ENCODE measurements around the gene S1PR1.
A peak's percentile ranks its signal among the peaks of the same experiment; 100 is the strongest.
"Not testable (repeated sequence)": the region's sequence is repeated elsewhere in the genome, so short reads cannot be mapped to it uniquely, and the experiment has no call there.

The S1PR1 gene

DNA sequence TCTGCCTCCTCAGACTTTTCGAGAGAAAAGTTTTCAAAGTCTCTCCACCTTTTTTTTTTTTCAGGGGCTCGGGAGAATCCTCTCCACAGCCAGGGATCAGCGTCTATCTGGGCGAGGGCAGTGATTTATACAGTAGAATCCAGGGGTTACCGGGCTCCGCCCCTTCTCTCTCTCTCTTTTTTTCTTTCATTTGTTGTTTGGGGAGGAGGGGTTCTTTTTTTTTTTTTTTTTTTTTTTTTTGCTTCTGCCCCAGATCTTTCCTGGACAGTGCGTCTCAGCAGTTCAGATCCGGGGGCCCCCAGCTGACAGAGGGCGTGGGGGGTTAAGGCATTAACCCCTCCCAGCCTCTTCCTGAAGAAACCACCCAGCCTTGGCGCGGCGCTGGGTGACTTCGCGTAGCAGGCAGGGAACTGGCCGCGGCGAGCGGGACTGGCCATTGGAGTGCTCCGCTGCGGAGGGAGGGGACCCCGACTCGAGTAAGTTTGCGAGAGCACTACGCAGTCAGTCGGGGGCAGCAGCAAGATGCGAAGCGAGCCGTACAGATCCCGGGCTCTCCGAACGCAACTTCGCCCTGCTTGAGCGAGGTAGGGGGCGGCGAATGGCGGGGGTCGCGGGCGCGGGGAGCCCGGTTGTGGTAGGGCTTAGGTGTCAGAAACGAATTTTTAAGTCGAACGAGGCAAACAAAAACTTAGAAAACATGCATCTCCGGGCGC, at the start of gene S1PR1:
Gene S1PR1, plus strand, starts transcription at position 504 of the 713 bp plus-strand sequence. CDS start 1,966 bp downstream, outside the sequence.
- DNase-seq, result peak; percentile 79

DNA sequence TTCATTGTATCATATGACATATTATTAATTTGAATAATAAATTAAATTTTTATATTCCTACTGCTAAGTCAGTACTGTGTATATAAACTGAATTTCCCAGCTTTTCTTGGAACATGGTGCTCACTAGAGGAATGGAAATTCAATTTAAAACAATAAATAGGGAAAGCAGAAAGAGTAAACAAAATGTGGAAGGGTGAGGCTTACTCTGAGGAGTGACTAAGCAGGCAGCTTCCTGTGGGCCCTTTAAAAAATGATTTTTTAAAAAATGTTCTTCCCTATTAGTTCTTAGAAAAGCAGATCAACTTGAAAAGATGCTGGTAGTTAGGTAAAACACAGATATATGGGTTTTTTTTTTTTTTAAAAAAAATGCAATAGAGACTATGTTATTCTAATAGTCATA, 49.5 kb upstream of the S1PR1 start:
- no peak for DNase-seq

DNA sequence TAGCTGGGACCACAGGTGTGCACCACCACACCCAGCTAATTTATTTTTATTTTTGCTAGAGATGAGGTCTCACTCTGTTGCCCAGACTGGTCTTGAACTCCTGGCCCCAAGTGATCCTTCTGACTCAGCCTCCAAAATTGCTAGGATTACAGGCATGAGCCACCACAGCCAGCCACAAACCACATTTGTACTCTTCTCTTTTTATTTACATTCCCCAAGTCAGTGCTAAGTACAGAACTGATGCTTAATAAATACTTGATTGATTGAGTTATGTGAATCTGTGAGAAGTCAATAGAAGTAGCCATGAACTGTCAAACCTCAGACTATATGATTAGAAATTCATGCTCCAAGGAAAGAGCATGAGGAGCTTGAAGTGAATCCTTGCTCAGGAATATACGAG, 48.5 kb upstream of the S1PR1 start:
- peak; percentile 88 for DNase-seq

DNA sequence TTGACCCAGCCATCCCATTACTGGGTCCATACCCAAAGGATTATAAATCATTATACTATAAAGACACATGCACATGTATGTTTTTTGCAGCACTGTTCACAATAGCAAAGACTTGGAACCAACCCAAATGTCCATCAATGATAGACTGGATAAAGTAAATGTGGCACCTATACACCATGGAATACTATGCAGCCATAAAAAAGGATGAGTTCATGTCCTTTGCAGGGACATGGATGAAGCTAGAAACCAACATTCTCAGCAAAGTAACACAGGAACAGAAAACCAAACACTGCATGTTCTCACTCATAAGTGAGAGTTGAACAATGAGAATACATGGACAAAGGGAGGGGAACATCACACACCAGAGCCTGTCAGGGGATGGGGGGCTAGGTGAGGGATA, 47.9 kb upstream of the S1PR1 start:
- not testable (repeated sequence) for DNase-seq

DNA sequence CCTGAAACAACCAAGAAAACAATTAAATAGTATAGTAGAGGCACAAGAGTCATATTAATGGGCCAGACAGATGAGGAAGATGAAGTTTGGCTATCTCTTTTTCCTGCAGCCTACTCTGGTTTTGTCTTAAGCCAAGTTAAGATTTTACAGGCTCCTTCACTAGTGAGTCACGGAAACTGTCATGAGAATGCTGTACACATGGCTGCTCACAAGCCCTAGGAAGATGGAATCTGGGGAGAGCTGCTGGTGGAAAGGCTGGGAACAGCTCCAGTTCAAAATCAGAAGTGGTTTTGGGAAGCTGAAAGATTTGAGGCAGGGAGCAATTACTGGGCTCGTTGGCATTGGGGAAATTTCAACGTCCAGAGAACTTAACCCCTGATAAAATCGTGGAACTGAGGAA, 46.4 kb upstream of the S1PR1 start:
- DNase-seq, result peak; percentile 79

DNA sequence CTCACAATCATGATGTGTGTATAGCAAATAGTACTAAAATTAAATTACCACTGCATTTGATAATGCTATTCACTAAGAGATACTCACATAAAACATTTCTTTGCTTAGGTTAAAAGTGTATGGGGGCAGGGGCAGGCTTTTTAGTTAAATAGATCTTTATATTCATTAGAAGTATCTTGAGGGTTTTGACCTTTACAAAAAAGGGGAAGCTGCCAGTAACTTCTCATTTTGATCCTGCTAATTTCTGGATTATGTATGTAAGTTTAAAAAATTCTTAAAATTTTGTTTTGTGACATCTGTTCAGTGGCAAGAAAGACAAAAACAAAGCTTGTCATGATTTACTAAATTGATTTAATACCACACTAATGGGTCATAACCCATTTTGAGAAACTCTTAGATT, 45.8 kb upstream of the S1PR1 start:
- no peak for DNase-seq

DNA sequence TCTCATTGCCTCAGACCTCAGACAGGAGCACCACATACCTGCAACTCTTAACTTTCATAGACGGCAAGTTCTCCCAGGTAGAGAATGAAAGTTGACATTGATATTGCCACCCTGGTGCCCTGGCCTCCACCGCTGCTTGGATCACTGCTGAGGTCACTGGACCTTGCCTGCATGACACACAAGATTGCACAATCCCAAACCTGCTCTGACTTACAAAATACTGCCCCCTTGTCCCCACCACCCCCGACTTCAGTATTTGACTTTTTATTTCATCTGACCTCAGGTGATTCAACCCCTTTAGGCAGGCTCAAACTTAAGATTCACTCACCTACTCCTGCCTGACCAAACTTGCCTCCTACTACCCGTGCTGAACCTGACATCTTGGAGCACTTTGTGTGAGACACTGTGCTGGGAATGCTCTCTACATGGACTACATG, 43.1 kb upstream of the S1PR1 start:
- DNase-seq, result no peak

DNA sequence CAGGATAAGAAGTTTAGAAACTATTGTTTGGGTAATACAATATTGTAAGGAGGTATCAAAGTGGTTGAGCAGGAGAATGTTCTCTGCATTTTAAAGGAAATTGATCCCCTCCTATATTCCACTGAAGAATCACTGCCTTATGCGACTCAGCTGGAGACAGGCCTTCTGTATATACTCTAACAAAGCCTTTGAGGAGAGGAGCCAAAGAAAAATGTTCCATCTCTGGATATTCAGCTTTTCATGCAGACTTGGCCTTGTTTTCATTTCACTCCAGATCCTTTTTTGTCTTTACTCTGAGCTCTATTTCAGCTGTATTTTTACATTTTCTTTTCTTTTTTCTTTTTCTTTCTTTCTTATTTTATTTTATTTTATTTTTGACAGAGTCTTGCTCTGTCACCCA, 42.1 kb upstream of the S1PR1 start:
- DNase-seq, result no peak

DNA sequence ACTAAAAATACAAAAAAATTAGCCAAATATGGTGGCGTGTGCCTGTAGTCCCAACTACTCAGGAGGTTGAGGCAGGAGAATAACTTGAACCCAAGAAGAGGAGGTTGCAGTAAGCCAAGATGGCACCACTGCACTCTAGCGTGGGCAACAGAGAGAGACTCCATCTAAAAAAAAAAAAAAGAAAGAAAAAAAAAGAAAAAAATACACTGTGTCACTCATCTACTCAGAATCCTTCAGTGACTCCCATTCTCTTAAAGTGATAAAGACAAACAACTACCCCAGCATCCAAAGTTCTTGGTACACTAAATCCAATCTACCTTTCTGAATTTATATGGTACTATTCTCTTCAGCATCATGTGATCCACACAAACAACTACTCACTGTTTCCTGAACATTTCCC, 40.2 kb upstream of the S1PR1 start:
- no peak for DNase-seq

DNA sequence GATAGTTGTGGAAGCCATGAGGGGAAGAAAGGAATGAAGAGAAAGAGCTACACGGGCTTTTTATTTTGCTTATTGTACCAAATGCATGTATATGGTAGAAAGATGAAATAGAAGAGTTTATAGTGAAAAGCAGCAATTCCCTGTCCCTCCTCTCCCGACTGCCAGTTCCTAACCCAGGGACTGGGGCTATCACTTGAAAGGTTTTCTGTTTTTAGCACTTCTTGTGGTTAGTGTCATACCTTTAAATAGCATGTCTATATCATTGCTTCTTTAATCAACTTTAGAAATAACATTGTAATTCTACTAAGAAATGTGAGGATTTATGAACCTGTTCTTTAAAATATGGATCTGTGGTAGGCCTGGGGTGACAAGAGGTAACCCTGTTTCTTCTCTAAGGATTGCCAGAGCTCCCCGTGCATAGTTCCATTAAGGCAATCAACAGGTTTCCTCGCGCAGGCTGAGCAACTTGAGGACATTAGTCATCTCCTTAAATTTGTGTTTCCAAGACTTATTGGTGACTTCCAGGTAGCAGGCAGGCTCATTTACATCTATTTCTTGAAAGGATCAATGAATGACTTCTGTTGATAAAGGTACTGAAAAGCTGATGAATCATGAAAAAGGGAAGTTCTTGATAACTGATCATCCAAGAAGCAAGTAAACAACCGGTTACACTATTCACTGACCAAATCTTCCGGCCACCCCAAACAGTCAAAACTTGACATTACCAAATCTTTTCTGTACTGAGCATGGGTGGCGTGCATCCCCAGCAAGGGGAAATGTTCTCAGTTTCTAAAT, 37.8 kb upstream of the S1PR1 start:
- DNase-seq, result no peak

DNA sequence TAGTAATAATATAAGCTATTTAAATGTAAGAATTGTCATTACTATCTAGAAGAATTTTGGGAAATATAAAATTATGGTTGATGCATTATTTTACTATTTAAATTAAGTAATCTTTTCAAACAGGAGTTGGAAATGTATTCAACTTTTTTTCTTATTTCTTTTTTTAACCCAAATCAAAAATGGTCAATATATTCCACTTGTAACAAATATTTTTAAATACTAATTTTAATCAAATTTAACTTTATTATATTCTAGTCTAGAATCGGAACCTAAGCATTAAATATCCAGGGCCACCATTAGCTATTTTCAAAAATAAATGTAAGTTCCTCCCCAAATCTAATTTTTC, 37.2 kb upstream of the S1PR1 start:
- DNase-seq, result no peak

DNA sequence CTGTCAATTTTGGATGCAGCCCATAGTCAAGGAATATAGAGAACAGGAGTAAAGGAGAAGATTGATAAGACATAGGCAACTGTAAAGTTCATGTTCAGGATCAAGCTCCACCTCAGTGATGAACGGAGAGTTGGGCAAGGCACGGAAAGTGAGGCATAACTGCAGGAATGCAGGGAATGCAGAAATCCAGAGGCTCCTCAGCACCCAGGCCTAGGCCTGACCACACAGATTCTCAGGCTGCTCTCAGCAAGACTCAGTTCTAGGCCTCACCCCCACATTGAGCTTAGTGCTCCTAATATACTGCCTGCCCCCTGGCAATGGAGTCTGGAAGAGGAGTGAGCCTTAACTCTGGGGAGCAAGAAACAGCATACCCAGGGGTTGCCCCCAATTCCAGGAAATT, 36.3 kb upstream of the S1PR1 start:
- peak; percentile 97 for DNase-seq

DNA sequence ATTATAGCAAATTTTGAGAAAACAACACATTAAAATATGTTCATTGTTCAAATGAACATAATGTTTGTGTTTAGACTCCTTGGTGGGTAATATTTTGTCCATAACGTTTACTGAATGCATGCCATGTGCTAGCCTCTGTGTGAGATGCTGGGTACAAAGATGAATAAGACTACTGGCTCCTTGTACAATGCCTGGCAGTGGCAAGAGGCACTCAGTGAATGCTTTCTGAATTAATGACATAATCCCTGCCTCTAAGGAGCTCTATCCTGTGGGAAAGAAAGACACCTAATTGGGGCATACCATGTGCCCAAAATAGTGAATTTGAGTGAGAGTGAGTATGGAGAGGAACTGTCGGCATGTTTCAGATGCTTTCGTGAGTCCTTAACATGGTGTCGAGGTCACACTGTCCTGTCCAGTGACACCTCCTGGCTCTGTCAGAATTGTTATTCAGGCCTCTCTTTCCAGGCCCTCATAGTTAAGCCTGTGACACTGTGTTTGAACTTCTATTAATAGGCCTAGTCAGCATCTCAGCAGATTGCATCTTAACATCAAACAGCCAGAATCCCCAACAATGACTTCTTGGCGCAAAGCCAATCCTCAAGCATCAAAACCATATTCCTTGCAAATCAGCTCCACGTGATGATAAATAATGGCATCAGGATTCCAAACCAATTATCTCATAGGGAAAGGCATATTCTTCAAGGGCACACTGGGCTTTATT, 32.8 kb upstream of the S1PR1 start:
- DNase-seq, result peak; percentile 91

DNA sequence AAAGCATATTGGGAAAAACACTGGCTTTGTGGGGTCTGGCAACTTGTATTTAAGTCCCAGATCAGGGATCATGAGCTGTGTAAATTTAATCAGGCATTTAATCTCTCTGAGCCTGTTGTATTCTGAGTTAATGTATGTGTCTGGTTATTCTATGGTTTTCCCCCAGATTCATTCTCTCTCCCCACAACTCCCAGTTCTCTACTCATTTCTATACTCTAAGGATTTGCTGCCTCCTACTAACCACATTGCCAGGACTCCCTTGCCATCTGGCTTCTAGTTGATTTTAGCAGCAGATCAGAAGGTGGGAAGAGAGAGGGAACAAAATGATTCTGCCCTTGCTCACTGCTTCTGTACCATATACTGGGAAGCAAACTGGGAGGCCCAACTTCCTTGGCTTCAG, 31.4 kb upstream of the S1PR1 start:
- DNase-seq, result no peak

DNA sequence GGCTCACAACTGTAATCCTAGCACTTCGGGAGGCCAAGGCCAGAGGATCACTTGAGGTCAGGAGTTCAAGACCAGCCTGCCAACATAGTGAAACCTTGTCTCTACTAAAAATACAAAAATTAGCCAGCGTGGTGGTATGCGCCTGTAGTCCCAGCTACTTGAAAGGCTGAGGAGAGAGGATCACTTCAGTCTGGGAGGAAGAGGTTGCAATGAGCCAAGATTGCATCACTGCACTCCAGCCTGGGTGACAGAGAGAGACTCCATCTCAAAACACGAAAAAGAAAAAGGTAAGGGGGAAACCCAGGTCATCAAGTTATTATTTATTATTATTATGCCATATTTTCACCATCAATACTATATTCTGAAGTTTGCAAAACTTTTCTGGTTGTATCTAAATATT, 30.7 kb upstream of the S1PR1 start:
- DNase-seq, result not testable (repeated sequence)

DNA sequence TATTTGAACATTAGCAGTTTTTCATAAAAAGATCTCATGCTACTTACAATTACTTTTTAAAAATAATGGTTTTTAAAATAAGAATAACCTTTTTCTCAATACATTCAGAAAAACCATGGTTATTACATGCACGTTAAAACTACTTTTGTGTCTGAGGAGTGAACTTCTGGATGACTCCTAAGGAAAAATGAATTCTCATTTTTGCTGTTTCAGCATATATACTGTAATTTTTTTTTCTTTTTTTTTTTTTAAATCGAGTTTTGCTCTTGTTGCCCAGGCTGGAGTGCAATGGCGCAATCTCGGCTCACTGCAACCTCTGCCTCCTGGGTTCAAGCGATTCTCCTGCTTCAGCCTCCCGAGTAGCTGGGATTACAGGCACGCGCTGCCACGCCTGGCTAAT, 29.5 kb upstream of the S1PR1 start:
- DNase-seq, result not testable (repeated sequence)

DNA sequence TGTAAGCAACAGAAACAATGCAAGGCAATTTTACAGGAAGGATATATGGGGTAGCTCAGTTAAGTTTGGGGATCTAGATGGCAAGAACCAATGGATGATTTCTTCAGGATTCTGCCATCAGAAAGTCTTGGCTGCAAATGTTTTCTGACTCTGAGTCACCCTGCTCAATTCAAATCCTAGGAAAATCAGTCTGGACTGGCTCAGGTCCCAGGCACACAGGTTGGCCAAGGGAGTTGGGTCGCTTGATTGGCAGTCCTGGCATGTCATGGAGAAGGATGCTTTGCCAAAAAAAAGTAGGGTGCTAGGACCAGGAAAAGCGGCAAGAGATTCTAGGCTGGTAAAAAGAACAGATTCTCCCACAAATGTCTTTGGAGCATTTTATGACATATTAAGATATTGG, 28.9 kb upstream of the S1PR1 start:
- DNase-seq, result peak; percentile 18

DNA sequence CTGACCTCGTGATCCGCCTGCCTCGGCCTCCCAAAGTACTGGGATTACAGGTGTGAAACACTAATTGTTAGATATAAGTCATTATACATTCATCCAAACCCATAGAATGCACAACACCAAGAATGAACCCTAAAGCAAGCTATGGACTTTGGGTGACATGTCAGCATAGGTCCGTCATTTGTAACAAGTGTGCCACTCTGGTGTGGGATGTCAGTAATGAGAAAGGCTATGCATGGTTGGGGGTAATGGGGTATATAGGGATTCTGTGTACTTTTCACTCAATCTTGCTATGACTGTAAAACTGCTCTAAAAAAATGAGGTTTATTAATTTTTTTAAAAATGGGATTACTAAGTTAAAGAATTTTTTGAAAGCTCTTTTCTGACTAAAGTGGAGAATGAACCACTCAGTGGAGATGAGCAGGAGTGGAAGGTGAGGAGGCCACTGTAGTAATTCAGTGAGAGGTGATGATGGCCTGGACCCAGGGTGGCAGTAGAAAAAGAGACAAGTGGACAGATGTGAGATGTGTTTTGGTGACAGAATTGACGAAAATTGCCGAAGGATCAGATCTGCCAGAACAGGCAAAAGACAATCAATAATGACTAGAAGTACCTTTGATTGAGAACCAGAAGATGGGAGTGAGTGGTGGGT, 21.3 kb upstream of the S1PR1 start:
- DNase-seq, result no peak

DNA sequence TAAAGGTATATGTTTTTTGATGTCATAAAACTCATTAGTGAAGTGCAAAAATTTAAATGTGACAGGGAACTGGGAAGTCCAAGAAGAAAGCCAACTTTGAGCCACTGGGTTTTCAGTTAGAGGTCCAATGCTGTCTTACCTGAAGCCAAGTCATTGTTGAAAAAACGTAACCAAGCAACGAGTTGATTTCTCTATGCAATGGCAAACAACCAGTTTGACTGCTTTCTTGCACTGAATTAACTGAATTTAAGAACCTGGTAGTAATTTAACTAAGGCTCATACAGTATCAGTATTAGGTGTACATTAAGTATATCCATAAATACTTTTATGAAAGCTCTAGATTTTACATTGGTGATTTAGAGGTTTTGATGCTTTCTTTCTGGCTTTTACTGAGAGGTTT, 20.2 kb upstream of the S1PR1 start:
- DNase-seq, result no peak

DNA sequence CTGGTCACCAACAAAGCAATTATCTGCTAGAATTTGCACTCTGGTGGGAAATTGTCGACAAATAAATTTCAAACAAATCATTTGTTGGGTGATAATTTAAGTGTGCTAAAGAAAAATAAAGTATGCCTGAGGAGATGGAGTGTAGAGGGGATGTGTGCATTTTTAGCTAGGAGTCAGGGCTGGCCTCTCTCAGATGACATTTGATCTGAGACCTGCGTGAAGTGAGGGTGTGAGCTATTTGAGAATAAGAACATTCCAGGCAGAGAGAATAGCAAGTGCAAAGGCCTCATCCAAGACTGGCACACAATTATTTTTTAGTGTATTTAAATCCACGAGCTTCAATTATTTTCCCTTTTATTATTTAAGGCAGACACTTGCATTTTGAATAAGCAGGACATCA, 19.7 kb upstream of the S1PR1 start:
- no peak for DNase-seq

DNA sequence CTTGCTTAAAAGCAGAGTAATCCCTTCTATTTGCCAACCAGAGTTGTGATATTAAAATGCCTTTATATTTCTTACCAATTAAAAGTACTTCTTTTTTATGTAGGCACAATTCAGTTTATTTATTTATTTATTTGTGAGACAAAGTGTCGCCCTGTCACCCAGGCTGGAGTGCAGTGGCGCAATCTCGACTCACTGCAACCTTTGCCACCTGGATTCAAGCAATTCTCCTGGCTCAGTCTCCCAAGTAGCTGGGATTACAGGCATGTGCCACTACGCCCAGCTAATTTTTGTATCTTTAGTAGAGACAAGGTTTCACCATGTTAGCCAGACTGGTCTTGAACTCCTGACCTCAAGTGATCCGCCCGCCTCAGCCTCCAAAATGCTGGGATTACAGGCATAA, 17.9 kb upstream of the S1PR1 start:
- DNase-seq, result not testable (repeated sequence)

DNA sequence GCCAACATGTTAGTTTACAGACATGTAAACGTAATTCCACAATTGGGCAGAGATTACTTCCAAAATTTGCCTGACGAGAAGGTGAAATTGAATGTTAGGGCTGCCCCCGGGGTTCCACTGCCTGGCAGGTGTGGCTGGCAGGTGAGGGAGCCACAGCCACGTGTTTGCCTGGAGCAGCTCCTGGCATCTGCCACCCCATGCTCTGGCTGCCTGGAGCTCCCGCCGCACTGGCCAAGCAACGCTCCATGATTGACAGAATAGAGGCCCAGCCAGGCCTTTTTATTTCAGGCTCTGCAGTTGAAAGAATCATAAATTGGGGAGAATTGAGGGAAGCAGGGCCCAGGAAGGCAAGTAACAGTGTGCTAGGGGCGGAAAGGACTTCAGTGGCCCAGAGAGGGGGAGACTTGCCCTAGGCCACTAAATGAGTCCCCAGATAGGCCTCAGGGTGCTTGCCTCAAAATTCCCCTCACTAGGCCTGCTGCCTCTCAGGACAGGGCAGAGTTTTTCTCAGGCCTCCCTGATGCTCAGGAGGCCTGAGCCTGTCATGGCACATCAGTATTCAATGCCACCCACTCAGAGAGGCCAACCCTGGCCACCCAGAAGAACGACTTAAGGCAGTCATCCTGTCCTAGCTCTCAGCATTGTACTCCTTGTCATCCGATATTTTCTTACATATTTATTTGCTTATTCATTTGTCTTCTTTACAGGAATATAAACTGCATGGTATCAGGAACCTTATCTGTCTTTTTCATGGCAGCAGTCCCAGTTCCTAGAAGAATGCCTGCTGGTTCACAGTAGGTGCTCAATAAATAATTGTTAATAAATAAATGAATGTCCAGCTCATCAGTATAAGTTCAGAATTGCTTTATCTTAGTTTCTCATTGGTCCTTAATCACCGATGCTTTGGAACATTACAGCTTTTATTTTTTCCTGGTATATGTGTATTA, 16.6 kb upstream of the S1PR1 start:
- DNase-seq, result no peak
